IPS-18a (cell line): Measurements from ENCODE around the gene TRPM6.
"Not testable (repeated sequence)": the region's sequence is repeated elsewhere in the genome, so short reads cannot be mapped to it uniquely, and the experiment has no call there.

Source experiments
- H3K27ac ChIP-seq: one replicate; pipeline ENCODE4 v1.5.1; 2013; ENCODE audit warnings: low read length
- H3K27me3 ChIP-seq: one replicate; pipeline ENCODE4 v1.6.1; 2013; ENCODE audit warnings: mild to moderate bottlenecking, low read length; ENCODE audit not compliant: control insufficient read depth, insufficient read depth
- H3K36me3 ChIP-seq: one replicate; pipeline ENCODE4 v1.6.1; 2013; ENCODE audit warnings: low read depth, low read length; ENCODE audit not compliant: control insufficient read depth
- H3K4me1 ChIP-seq: one replicate; pipeline ENCODE4 v1.6.1; 2013; ENCODE audit warnings: low read depth, low read length; ENCODE audit not compliant: control insufficient read depth
- H3K4me3 ChIP-seq: one replicate; pipeline ENCODE4 v1.5.1; 2013; ENCODE audit warnings: low read length
- H3K9ac ChIP-seq: one replicate; pipeline ENCODE4 v1.6.1; 2013; ENCODE audit warnings: mild to moderate bottlenecking, low read length, moderate library complexity
- H3K9me3 ChIP-seq: one replicate; pipeline ENCODE4 v1.6.1; 2013; ENCODE audit warnings: low read depth, low read length; ENCODE audit not compliant: control insufficient read depth

Gene TRPM6, protein sequence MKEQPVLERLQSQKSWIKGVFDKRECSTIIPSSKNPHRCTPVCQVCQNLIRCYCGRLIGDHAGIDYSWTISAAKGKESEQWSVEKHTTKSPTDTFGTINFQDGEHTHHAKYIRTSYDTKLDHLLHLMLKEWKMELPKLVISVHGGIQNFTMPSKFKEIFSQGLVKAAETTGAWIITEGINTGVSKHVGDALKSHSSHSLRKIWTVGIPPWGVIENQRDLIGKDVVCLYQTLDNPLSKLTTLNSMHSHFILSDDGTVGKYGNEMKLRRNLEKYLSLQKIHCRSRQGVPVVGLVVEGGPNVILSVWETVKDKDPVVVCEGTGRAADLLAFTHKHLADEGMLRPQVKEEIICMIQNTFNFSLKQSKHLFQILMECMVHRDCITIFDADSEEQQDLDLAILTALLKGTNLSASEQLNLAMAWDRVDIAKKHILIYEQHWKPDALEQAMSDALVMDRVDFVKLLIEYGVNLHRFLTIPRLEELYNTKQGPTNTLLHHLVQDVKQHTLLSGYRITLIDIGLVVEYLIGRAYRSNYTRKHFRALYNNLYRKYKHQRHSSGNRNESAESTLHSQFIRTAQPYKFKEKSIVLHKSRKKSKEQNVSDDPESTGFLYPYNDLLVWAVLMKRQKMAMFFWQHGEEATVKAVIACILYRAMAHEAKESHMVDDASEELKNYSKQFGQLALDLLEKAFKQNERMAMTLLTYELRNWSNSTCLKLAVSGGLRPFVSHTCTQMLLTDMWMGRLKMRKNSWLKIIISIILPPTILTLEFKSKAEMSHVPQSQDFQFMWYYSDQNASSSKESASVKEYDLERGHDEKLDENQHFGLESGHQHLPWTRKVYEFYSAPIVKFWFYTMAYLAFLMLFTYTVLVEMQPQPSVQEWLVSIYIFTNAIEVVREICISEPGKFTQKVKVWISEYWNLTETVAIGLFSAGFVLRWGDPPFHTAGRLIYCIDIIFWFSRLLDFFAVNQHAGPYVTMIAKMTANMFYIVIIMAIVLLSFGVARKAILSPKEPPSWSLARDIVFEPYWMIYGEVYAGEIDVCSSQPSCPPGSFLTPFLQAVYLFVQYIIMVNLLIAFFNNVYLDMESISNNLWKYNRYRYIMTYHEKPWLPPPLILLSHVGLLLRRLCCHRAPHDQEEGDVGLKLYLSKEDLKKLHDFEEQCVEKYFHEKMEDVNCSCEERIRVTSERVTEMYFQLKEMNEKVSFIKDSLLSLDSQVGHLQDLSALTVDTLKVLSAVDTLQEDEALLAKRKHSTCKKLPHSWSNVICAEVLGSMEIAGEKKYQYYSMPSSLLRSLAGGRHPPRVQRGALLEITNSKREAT (N-terminal part only)

DNA sequence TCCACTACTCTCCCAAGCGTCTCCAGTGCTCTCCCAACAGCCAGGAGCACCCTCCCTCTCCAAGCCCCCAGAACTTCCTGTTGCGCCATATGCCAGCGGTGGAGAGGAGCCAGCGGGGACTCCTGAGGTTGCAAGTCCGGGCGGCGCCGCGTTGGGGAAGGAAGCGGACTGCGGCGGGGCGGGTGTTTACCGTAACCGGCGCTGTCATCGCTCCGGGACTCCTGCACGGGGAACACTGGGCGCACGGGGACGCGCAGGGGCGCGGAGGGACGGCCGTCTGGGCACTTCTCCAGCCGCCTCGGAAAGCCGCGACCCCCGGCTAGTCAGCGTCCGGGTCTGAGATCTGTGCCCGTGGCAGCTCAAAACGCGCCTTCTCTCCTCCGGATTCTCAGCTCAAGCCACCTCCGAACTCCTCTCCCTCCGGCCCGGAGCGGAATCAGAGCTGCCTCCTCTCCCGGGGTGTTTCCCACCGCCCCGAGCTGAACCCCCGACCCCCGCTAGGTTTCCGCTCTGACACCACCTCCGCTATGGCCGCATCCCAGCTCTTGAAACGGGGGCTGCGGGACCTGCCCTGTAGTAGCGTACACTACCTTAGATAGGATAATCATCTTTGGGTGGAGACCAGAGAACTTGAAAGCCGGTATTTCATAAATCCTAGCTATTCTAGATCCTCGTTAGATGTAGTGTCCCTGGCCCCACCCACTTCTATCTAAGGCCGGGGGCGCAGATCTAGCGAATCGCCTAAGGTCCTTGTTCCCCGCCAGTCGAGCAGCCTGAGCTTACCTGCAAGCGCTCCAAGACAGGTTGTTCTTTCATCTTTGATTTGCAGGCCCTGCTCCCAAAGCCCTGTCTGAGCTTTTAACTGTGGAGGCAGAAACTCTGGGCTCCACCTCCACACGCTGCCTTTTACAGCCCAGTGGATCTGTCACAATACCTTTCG lies at the start of gene TRPM6:
Gene TRPM6 (minus strand): TSS at position 881 of the 940 bp plus-strand sequence. CDS start 65 bp downstream, at position 816.
- H3K9ac ChIP-seq = no peak within 1 kb of the TSS

DNA sequence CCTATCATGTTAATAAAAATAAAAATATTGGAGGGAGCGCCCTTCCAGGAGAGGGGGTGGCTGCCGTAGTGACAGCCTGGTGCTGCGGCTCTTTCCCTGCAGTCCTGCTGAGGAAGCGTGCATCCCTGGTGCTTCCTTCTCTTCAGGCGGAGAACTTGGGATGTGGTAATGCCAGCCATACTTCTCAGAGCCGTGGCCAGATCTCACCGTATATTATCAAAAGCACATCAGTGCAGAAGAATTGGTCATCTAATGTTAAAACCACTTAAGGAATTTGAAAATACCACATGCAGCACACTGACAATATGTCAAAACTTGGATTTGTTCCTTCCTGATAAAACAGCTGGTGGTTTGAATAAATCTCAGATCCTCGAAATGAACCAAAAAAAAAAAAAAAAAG lies 47.3 kb upstream of the TRPM6 start:
- no peaks in the 10 kb centered on the region for H3K27me3 ChIP-seq
- no peak overlapping the region for H3K27ac ChIP-seq
- H3K4me3 ChIP-seq = no peak overlapping the region
- H3K4me1 ChIP-seq = no peaks in the 10 kb centered on the region
- H3K36me3 ChIP-seq = no peaks in the 10 kb centered on the region
- no peaks in the 10 kb centered on the region for H3K9me3 ChIP-seq
- H3K9ac ChIP-seq = no peak overlapping the region

More for the DNA sequence above, at the start of gene TRPM6:
- Histone ChIP-seq H3K27me3 (peaks cover 24% of the 10 kb centered on the region), H3K27ac (no peak within 1 kb of the TSS), H3K36me3 (no peaks in the 10 kb centered on the region), H3K4me3 (peak within 1 kb of the TSS; percentile 63), H3K9me3 (no peaks in the 10 kb centered on the region), H3K4me1 (peaks cover 4% of the 10 kb centered on the region)

DNA sequence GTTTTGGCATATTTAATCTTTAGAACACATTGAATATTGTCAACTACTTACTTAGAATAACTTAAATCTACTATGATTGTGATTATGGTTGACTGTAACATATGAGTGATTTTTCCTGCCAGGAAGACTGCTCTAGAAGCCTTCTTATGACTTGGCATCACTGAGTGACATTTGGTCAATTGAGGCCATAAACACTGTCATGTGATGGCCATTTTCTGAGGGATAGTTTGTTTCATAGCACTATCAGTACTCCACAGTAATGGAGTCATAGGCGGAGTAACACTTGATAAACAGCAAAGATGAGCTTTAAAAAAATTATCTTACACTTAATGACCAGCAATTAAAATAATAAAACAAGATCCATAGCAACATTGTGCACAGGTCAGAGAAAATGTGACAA lies 34.0 kb upstream of the TRPM6 start:
- Histone ChIP-seq H3K27me3 (no peaks in the 10 kb centered on the region), H3K4me1 (peaks cover 5% of the 10 kb centered on the region), H3K4me3 (no peak overlapping the region), H3K9me3 (no peaks in the 10 kb centered on the region), H3K27ac (no peak overlapping the region), H3K9ac (no peak overlapping the region), H3K36me3 (no peaks in the 10 kb centered on the region)

DNA sequence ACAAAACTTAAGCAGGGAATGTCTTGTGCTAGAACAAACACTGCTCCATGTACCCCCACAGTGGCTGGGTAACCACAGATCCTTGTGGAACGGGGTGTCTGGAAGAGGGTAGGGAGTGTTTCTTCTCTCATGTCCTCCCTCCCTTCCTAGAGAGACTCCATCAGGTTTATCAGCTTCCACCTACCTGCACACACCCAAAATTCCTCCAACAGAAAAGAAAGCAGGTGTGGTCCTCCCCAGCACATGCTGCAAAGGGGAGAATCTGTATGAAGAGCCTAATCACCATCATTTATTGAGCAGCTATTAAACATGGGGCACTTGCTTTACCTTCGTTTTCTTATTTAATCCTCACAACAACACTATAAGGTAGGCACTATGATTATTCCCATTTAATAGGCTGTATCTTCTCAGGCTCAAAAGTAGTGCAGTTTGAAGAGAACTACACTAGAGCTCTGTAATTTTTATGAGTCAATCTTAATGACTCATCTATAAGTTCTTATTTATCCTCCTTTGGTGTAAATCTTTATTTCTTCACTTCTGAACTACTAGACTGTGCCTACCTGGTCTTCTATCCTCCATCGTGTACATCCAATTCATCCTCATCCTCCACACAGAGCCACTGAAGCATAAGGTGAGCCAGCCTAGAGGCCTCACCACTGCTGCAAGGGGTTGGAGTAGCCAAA lies 33.4 kb upstream of the TRPM6 start:
- no peak overlapping the region for H3K4me3 ChIP-seq
- H3K27ac ChIP-seq = no peak overlapping the region
- H3K36me3 ChIP-seq = no peaks in the 10 kb centered on the region
- no peaks in the 10 kb centered on the region for H3K9me3 ChIP-seq
- peaks cover 5% of the 10 kb centered on the region for H3K4me1 ChIP-seq
- H3K9ac ChIP-seq = no peak overlapping the region
- H3K27me3 ChIP-seq = no peaks in the 10 kb centered on the region

DNA sequence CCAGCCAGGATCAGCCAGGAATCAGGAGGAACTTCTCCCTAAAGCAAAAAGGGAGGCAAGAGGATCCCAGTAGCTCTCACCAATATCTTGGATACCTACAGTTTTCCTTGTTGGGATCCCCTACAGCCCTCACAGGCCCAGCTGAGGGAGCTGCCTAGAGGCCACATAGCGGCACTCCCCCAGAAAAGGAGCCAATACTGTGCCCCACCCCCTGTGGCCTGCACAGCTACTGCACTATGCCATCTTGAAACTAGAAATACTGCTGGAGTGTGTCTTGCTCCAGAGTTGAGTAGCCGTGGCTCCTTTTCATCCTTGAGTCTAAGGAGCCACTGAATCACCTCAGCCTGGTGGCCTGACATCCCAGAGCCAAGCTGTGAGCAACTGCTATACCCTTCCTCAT lies 22.3 kb upstream of the TRPM6 start:
- no peaks in the 10 kb centered on the region for H3K27me3 ChIP-seq
- no peaks in the 10 kb centered on the region for H3K36me3 ChIP-seq

DNA sequence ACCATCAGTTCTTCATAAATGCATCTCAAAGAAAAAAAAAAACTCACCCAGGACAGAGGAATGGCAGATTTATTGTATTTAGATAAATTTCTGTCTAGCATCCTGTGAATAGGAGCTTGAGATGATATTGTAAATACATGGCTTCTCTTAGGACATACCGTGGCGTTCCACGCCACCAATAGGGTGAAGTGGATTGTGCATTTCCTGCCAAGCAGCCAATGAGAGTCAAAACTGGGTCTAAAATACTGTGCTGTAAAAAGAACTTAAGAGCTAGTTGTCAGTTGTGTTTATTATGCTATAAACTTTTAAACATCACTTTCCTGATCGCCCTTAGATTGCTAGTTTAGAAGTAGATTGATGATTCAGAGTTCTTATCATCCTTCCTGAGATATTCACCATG lies 20.9 kb upstream of the TRPM6 start:
- no peaks in the 10 kb centered on the region for H3K4me1 ChIP-seq
- no peaks in the 10 kb centered on the region for H3K27me3 ChIP-seq
- no peak overlapping the region for H3K4me3 ChIP-seq
- no peaks in the 10 kb centered on the region for H3K36me3 ChIP-seq
- no peaks in the 10 kb centered on the region for H3K9me3 ChIP-seq
- H3K27ac ChIP-seq = no peak overlapping the region
- H3K9ac ChIP-seq = no peak overlapping the region

More for the DNA sequence above, 22.3 kb upstream of the TRPM6 start:
- H3K4me3 ChIP-seq = no peak overlapping the region
- H3K4me1 ChIP-seq = no peaks in the 10 kb centered on the region
- no peak overlapping the region for H3K9ac ChIP-seq
- no peak overlapping the region for H3K27ac ChIP-seq
- no peaks in the 10 kb centered on the region for H3K9me3 ChIP-seq

DNA sequence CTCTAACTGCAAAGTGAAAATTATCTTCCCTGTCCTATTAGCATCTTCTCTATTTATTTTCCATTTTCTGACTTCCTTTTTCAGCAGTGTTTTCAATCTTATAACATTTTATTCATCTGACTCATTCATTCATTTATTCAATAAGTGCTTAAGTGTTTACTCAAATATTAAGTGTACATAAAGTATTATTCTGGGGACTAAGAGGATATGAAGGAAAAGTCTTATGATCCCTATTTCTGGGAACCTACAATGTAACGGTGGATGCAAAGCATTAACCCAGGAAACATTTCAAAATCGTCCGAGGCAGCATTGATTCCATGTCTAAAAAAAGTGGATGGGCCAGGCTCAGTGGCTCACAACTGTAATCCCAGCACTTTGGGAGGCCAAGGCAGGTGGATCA lies 19.4 kb upstream of the TRPM6 start:
- Histone ChIP-seq H3K27me3 (no peaks in the 10 kb centered on the region), H3K9me3 (no peaks in the 10 kb centered on the region), H3K4me3 (no peak overlapping the region), H3K36me3 (no peaks in the 10 kb centered on the region), H3K9ac (no peak overlapping the region), H3K4me1 (no peaks in the 10 kb centered on the region), H3K27ac (no peak overlapping the region)

DNA sequence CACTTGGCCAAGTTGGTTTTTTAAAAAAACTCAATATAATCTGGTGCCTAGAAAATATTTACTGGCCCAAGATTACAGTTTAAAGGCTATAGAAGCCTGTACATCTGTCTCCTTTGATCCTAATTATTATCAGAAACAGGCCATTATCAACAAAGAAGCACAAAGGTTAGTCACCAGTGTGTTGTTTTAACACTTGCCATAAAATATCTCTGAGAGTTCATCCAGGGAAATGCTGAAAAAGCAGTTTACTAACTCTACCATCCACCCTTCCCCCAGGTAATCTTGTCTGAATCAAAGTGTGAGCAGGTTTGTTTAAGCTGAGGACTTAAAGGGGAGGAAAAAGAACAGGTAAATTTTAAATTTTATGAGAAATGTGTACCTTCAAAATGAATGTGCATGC lies 13.3 kb upstream of the TRPM6 start:
- Histone ChIP-seq H3K27me3 (no peaks in the 10 kb centered on the region), H3K9ac (no peak overlapping the region), H3K4me3 (no peak overlapping the region), H3K9me3 (no peaks in the 10 kb centered on the region), H3K36me3 (no peaks in the 10 kb centered on the region), H3K27ac (no peak overlapping the region), H3K4me1 (no peaks in the 10 kb centered on the region)

DNA sequence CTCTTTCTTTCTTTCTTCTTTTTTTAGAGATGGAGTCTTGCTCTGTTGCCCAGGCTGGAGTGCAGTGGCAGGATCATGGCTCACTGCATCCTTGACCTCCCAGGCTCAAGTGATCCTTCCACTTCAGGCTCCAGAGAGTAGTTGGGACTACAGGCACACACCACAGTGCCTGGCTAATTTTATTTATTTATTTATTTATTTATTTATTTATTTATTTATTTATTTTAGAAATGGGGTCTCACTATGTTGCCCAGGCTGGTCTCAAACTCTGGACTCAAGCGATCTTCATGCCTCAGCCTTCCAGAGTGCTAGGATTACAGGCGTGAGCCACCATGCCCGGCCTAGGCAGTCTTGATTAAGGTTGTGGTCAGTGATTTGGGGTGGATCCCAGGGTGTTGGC lies 728 bp upstream of the TRPM6 start:
- not testable (repeated sequence) for H3K4me1 ChIP-seq, H3K36me3 ChIP-seq, H3K9ac ChIP-seq, H3K9me3 ChIP-seq, H3K4me3 ChIP-seq, H3K27ac ChIP-seq
- H3K27me3 ChIP-seq = peaks cover 24% of the 10 kb centered on the region

DNA sequence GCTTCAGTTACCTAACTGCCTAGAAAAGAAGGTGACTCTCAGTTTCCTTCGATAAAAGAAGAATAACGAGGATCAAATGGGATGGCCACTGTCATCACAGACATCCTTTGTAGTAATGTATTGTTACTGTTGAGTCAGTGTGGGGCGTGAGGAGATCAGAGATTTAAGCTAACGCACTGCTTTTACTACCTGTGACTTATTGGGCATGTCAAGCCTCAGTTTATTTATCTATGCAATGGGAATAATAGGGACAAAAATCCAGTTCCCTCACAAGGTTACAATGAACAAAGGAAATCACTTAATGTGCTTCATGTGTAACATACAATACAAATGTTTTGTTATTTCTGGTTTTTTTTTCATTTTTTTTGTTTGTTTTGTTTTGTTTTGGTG lies 255 bp upstream of the TRPM6 start:
- H3K4me1 ChIP-seq = peaks cover 4% of the 10 kb centered on the region
- no peak overlapping the region for H3K9ac ChIP-seq
- no peaks in the 10 kb centered on the region for H3K36me3 ChIP-seq
- peak overlapping the region; percentile 63 for H3K4me3 ChIP-seq
- H3K9me3 ChIP-seq = no peaks in the 10 kb centered on the region
- H3K27me3 ChIP-seq = peaks cover 24% of the 10 kb centered on the region
- no peak overlapping the region for H3K27ac ChIP-seq
